ENCODE measurements around the gene GRID2.

Gene GRID2

DNA sequence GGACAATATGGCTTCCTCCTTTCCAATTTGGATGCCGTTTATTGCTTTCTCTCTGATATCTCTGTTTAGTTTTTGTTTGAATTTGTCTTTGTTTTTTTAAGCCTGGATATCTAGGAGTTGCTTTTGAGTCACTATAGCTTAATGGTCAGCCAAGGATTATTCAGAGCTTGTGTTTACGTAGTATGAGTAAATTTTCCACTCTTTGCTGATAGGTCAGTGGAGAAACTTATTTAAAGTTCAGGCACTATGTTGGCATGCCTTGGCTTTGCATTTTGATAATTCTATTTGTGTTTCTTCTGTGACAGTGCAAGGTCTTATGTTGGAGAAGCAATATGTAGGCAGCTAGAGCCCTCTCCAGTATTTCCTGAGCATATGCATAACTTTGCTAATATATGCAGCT is 315.2 kb downstream of the GRID2 start:
- Histone ChIP-seq H3K9ac (ENCODE audit: low read depth, low read length) (no peak overlapping the region), H3K27ac (ENCODE audit: low read depth, low read length) (no peak overlapping the region), H3K9me3 (ENCODE audit: insufficient read depth, low read depth, low read length) (no peaks in the 10 kb centered on the region; the same call in 1 of the 2 replicates), H3K36me3 (ENCODE audit: insufficient read depth, low read length) (no peaks in the 10 kb centered on the region), H3K4me3 (ENCODE audit: low read length) (no peak overlapping the region), H3K4me1 (ENCODE audit: insufficient read depth, low read length) (peaks cover 9% of the 10 kb centered on the region; the same call in 1 of the 2 replicates), H3K27me3 (ENCODE audit: insufficient read depth, low read length) (peaks cover 10% of the 10 kb centered on the region; the same call in 1 of the 2 replicates)
- WGBS: 67% methylated on average over 2 of the region's 2 CpGs

DNA sequence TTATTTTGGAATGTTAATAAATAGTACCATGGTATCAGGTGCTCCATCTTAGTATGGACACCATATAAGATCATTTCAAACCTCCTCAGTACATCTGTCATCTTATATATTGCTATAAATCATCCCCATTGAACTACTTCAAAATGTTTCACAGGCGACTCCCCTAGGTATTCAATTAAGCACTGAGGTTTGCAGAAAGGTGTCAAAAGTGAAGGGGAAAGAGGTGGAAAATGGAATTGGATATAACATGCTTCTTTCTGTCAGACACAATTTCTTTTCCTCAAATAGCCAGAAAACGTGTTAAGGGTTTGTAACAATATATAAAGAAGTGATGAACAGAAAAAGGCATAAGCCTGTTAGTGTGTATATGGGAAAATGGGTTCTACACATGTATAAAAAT is 325.5 kb downstream of the GRID2 start:
- Histone ChIP-seq H3K36me3 (ENCODE audit: insufficient read depth, low read length) (no peaks in the 10 kb centered on the region), H3K4me3 (ENCODE audit: low read length) (no peak overlapping the region)
- WGBS: 93% methylated on average over 2 of the region's 2 CpGs

GRCh38 chr4:92634882-92635281 is 331.1 kb downstream of the GRID2 start:
- Histone ChIP-seq H3K9ac (ENCODE audit: low read depth, low read length) (no peak overlapping the region), H3K9me3 (ENCODE audit: insufficient read depth, low read depth, low read length) (no peaks in the 10 kb centered on the region), H3K4me1 (ENCODE audit: insufficient read depth, low read length) (no peaks in the 10 kb centered on the region), H3K36me3 (ENCODE audit: insufficient read depth, low read length) (peaks cover 3% of the 10 kb centered on the region; the same call in 1 of the 2 replicates), H3K27me3 (ENCODE audit: insufficient read depth, low read length) (no peaks in the 10 kb centered on the region), H3K4me3 (ENCODE audit: low read length) (no peak overlapping the region), H3K27ac (ENCODE audit: low read depth, low read length) (no peak overlapping the region)
- WGBS: 86% methylated on average over 3 of the region's 3 CpGs

More for the DNA sequence above, 325.5 kb downstream of the GRID2 start:
- no peak overlapping the region for H3K9ac ChIP-seq (ENCODE audit: low read depth, low read length)
- no peaks in the 10 kb centered on the region for H3K9me3 ChIP-seq (ENCODE audit: insufficient read depth, low read depth, low read length)
- no peaks in the 10 kb centered on the region for H3K27me3 ChIP-seq (ENCODE audit: insufficient read depth, low read length)
- H3K4me1 ChIP-seq (ENCODE audit: insufficient read depth, low read length): no peaks in the 10 kb centered on the region
- H3K27ac ChIP-seq (ENCODE audit: low read depth, low read length): no peak overlapping the region

GRCh38 chr4:92636038-92636806 is 332.5 kb downstream of the GRID2 start:
- Histone ChIP-seq H3K4me3 (ENCODE audit: low read length) (no peak overlapping the region), H3K27ac (ENCODE audit: low read depth, low read length) (no peak overlapping the region), H3K9me3 (ENCODE audit: insufficient read depth, low read depth, low read length) (no peaks in the 10 kb centered on the region), H3K36me3 (ENCODE audit: insufficient read depth, low read length) (peaks cover 3% of the 10 kb centered on the region; the same call in 1 of the 2 replicates), H3K9ac (ENCODE audit: low read depth, low read length) (no peak overlapping the region), H3K4me1 (ENCODE audit: insufficient read depth, low read length) (no peaks in the 10 kb centered on the region), H3K27me3 (ENCODE audit: insufficient read depth, low read length) (no peaks in the 10 kb centered on the region)
- 86% methylated on average over 6 of the region's 6 CpGs for WGBS

DNA sequence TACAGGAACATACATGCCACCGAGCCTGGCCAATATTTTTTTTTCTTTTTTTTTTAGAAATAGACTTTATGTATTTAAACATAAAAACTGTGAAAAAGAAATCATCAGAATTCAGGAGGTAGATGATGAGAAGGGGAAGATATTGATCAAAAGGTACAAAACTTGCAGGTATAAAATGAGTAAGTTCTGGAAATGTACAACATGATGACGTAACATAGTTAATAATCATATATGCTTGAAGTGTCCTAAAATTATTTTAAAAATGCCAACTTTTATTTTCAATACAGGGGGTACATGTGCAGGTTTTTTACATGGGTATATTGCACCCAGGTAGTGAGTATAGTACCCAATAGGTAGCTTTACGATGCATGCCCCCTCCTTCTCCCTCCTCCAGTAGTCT is 337.6 kb downstream of the GRID2 start:
- H3K27me3 ChIP-seq (ENCODE audit: insufficient read depth, low read length): no peaks in the 10 kb centered on the region
- no peak overlapping the region for H3K4me3 ChIP-seq (ENCODE audit: low read length)
- no peak overlapping the region for H3K9ac ChIP-seq (ENCODE audit: low read depth, low read length)
- no peaks in the 10 kb centered on the region for H3K9me3 ChIP-seq (ENCODE audit: insufficient read depth, low read depth, low read length)
- H3K36me3 ChIP-seq (ENCODE audit: insufficient read depth, low read length): peaks cover 3% of the 10 kb centered on the region; the same call in 1 of the 2 replicates
- no peaks in the 10 kb centered on the region for H3K4me1 ChIP-seq (ENCODE audit: insufficient read depth, low read length)
- WGBS: 100% methylated on average over 1 of the region's 3 CpGs
- H3K27ac ChIP-seq (ENCODE audit: low read depth, low read length): no peak overlapping the region

GRCh38 chr4:92646826-92647225 is 343.1 kb downstream of the GRID2 start:
- no peaks in the 10 kb centered on the region for H3K27me3 ChIP-seq (ENCODE audit: insufficient read depth, low read length)
- WGBS: 96% methylated on average over 2 of the region's 2 CpGs
- H3K27ac ChIP-seq (ENCODE audit: low read depth, low read length): no peak overlapping the region
- no peaks in the 10 kb centered on the region for H3K4me1 ChIP-seq (ENCODE audit: insufficient read depth, low read length)
- H3K36me3 ChIP-seq (ENCODE audit: insufficient read depth, low read length): no peaks in the 10 kb centered on the region
- no peaks in the 10 kb centered on the region for H3K9me3 ChIP-seq (ENCODE audit: insufficient read depth, low read depth, low read length)
- H3K9ac ChIP-seq (ENCODE audit: low read depth, low read length): no peak overlapping the region
- H3K4me3 ChIP-seq (ENCODE audit: low read length): no peak overlapping the region

DNA sequence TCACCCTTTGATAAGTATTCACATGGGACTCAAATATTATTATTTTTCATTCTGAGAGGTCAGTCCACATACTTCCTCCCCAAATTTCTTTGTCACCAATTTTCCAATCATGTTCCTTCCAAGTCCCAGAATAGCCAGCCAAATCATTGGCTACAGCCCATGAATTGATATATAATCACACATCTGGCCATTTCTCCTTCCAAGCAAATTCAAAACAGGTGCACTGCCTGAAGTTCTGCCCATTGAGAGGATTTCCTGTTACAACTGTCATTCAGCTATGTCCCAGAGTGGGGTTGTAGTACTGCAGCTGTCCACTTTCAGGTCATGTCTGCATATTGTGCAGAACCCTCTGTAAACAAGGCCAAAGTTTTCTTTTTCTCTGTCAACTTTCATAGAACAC is 347.8 kb downstream of the GRID2 start:
- Histone ChIP-seq H3K36me3 (ENCODE audit: insufficient read depth, low read length) (no peaks in the 10 kb centered on the region), H3K4me1 (ENCODE audit: insufficient read depth, low read length) (0 out of 2 replicates have a peak, but pooled peaks cover 3% of the 10 kb centered on the region), H3K4me3 (ENCODE audit: low read length) (no peak overlapping the region), H3K9ac (ENCODE audit: low read depth, low read length) (no peak overlapping the region), H3K27ac (ENCODE audit: low read depth, low read length) (no peak overlapping the region), H3K9me3 (ENCODE audit: insufficient read depth, low read depth, low read length) (no peaks in the 10 kb centered on the region), H3K27me3 (ENCODE audit: insufficient read depth, low read length) (no peaks in the 10 kb centered on the region)

- no peak overlapping the region for H3K27ac ChIP-seq (ENCODE audit: low read depth, low read length)
Observed at GRCh38 chr4:92654084-92654483, 350.3 kb downstream of the GRID2 start.

GRCh38 chr4:92657695-92658094 is 353.9 kb downstream of the GRID2 start:
- no peak overlapping the region for H3K9ac ChIP-seq (ENCODE audit: low read depth, low read length)
- no peaks in the 10 kb centered on the region for H3K27me3 ChIP-seq (ENCODE audit: insufficient read depth, low read length)
- H3K27ac ChIP-seq (ENCODE audit: low read depth, low read length): no peak overlapping the region
- no peaks in the 10 kb centered on the region for H3K36me3 ChIP-seq (ENCODE audit: insufficient read depth, low read length)
- no peak overlapping the region for H3K4me3 ChIP-seq (ENCODE audit: low read length)
- peaks cover 10% of the 10 kb centered on the region for H3K4me1 ChIP-seq (ENCODE audit: insufficient read depth, low read length)
- H3K9me3 ChIP-seq (ENCODE audit: insufficient read depth, low read depth, low read length): no peaks in the 10 kb centered on the region

More at GRCh38 chr4:92654084-92654483, 350.3 kb downstream of the GRID2 start:
- Histone ChIP-seq H3K27me3 (ENCODE audit: insufficient read depth, low read length) (no peaks in the 10 kb centered on the region), H3K9ac (ENCODE audit: low read depth, low read length) (no peak overlapping the region), H3K4me3 (ENCODE audit: low read length) (no peak overlapping the region), H3K9me3 (ENCODE audit: insufficient read depth, low read depth, low read length) (no peaks in the 10 kb centered on the region), H3K36me3 (ENCODE audit: insufficient read depth, low read length) (no peaks in the 10 kb centered on the region), H3K4me1 (ENCODE audit: insufficient read depth, low read length) (peaks cover 10% of the 10 kb centered on the region)

DNA sequence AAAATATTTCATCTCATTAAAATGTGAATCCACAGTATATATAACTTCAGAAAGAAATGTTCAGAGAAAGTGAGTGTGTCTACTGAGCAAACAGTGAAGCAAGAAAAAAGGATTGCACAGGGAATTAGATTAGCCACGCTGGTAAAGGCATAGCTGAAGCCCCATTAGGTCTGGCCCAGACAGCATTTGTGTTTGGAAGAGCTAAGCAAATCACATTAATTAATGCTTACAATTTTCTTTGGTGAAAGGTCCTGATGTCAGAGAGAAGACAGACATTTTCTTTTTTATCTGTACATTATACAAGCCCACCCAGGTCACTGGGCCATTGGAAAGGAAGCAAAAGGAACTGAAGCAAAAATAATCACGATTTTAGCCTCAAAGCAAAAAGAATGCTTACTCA is 354.6 kb downstream of the GRID2 start:
- Histone ChIP-seq H3K27ac (ENCODE audit: low read depth, low read length) (no peak overlapping the region), H3K27me3 (ENCODE audit: insufficient read depth, low read length) (no peaks in the 10 kb centered on the region), H3K9ac (ENCODE audit: low read depth, low read length) (no peak overlapping the region), H3K9me3 (ENCODE audit: insufficient read depth, low read depth, low read length) (no peaks in the 10 kb centered on the region), H3K4me1 (ENCODE audit: insufficient read depth, low read length) (peaks cover 10% of the 10 kb centered on the region), H3K36me3 (ENCODE audit: insufficient read depth, low read length) (no peaks in the 10 kb centered on the region), H3K4me3 (ENCODE audit: low read length) (no peak overlapping the region)
- WGBS: 96% methylated on average over 2 of the region's 2 CpGs

DNA sequence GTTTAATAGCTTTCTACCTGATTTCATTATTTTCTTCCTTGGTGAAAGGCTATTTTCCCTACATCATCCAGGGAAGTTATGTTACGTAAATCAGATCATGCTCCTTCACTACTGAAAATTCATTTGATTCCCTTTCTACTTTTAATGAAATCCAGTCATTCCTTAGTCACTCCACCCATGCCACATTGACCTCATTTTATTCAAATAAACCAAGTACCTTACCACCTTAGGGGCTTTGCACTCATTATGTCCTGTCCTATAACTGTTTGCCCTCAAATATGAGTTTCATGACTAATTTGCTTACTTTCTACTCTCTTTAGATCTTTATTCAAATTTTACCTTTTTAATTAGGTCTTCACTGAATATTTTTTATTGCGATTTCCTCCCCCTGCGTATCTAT is 374.0 kb downstream of the GRID2 start:
- Histone ChIP-seq H3K27ac (ENCODE audit: low read depth, low read length) (no peak overlapping the region), H3K9ac (ENCODE audit: low read depth, low read length) (no peak overlapping the region), H3K4me1 (ENCODE audit: insufficient read depth, low read length) (no peaks in the 10 kb centered on the region), H3K36me3 (ENCODE audit: insufficient read depth, low read length) (no peaks in the 10 kb centered on the region), H3K9me3 (ENCODE audit: insufficient read depth, low read depth, low read length) (no peaks in the 10 kb centered on the region), H3K27me3 (ENCODE audit: insufficient read depth, low read length) (no peaks in the 10 kb centered on the region), H3K4me3 (ENCODE audit: low read length) (no peak overlapping the region)
- WGBS: over 99% methylated on average over 3 of the region's 3 CpGs

DNA sequence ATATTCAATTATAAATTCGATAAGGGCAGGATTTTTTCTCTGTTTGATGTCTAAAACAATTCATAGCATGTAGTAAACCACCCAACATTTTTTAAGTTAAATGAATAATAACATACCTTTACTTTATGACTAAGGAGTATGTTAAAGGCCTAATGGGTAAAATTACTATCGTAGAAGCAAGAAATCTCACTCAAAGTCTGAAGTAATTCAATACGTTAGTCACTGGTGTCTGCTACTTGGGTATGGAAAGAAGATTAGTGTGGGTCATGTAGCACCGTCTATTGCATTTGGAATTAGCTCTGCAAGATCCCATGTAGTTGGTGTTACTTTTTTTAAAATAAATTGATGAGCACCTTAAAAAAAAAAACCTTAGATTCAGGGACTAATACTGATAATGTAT is 374.5 kb downstream of the GRID2 start:
- no peak overlapping the region for H3K9ac ChIP-seq (ENCODE audit: low read depth, low read length)
- no peaks in the 10 kb centered on the region for H3K9me3 ChIP-seq (ENCODE audit: insufficient read depth, low read depth, low read length)
- H3K4me1 ChIP-seq (ENCODE audit: insufficient read depth, low read length): no peaks in the 10 kb centered on the region
- no peak overlapping the region for H3K4me3 ChIP-seq (ENCODE audit: low read length)
- no peaks in the 10 kb centered on the region for H3K27me3 ChIP-seq (ENCODE audit: insufficient read depth, low read length)
- H3K36me3 ChIP-seq (ENCODE audit: insufficient read depth, low read length): no peaks in the 10 kb centered on the region
- H3K27ac ChIP-seq (ENCODE audit: low read depth, low read length): no peak overlapping the region
- 98% methylated on average over 3 of the region's 4 CpGs for WGBS
